Kidney (tissue), 14 donors: Measurements from ENCODE around the gene ERBB4. TPM values are rescaled to one million over a fixed set of nuclear protein-coding genes. Genes with fewer than 3 reads are reported as not detected.

Experiments used
- DNase-seq, 5 donors: peaks; one replicate each; pipeline ENCODE4 v3.0.0-alpha.2; 2013 to 2020
- FAIRE-seq: peaks from 2 replicates; lab custom pipeline; 2012; peaks lifted over from hg19 to GRCh38; lab: Jason Lieb, UNC
- H3K27ac ChIP-seq, 2 donors: one replicate each; pipeline ENCODE4 v1.7.0; 2013; ENCODE audit warnings: low read depth in 2 of 2, low read length in 2 of 2, inconsistent platforms in 1 of 2
- H3K27me3 ChIP-seq: one replicate; pipeline ENCODE4 v1.7.1; 2013; ENCODE audit warnings: low read length, inconsistent platforms; ENCODE audit not compliant: control insufficient read depth, insufficient read depth
- H3K36me3 ChIP-seq, 3 donors: one replicate each; pipeline versions ENCODE4 v1.7.0 to v1.7.1; 2013; ENCODE audit warnings: low read length in 3 of 3, control low read depth in 1 of 3, inconsistent platforms in 1 of 3; ENCODE audit not compliant: insufficient read depth in 3 of 3, control insufficient read depth in 2 of 3
- H3K4me1 ChIP-seq, 3 donors: one replicate each; pipeline versions ENCODE4 v1.7.0 to v1.7.1; 2013; ENCODE audit warnings: low read length in 3 of 3, inconsistent platforms in 1 of 3, low read depth in 1 of 3; ENCODE audit not compliant: control insufficient read depth in 2 of 3, insufficient read depth in 2 of 3
- H3K4me3 ChIP-seq, 3 donors: one replicate each; pipeline versions ENCODE4 v1.7.0 to v1.8.1; 2013; ENCODE audit warnings: low read length in 3 of 3, control low read depth in 1 of 3, inconsistent platforms in 1 of 3
- H3K9ac ChIP-seq, 3 donors: one replicate each; pipeline versions ENCODE4 v1.7.0 to v1.7.1; 2013; ENCODE audit warnings: low read length in 3 of 3, control low read depth in 1 of 3, inconsistent platforms in 1 of 3
- H3K9me3 ChIP-seq, 3 donors: one replicate each; pipeline versions ENCODE4 v1.7.0 to v1.7.1; 2013; ENCODE audit warnings: low read length in 3 of 3, control low read depth in 1 of 3, inconsistent platforms in 1 of 3; ENCODE audit not compliant: control insufficient read depth in 2 of 3, insufficient read depth in 1 of 3
- intact Hi-C: fragments of 100-400 bp; cut with DNase I; formaldehyde crosslinking; loops from one replicate; pipeline ENCODE4 v1.11.1; 2022
- polyA plus RNA-seq: library from polyadenylated mRNA; stranded (reverse); fragments of 350-450 nt; fragmentation: Illumina TruSeq; extraction: RNeasy Lipid Tissue Mini Kit (QIAGEN cat#74804); gene quantifications from one replicate; pipeline ENCODE4 v1.2.3, GENCODE V29; 2014; ENCODE audit warnings: low read depth, low replicate concordance; ENCODE audit not compliant: insufficient read depth
- total RNA-seq: library from RNA; stranded (reverse); fragmentation: NEBNext Ultra II Directional; extraction: Animal tissue kit (Norgen Biotek cat#: 25700); gene quantifications from one replicate; pipeline ENCODE4 v1.2.1, GENCODE V29; 2021
- TF ChIP-seq, protein P1 (sequence below): IDR thresholded peaks from 3 replicates; pipeline ENCODE4 v1.5.1; 2012; ENCODE audit warnings: mild to moderate bottlenecking, moderate library complexity, borderline replicate concordance; ENCODE audit not compliant: insufficient read depth; ENCODE audit errors: extremely low read depth
- donor health status: control.
- donor health status: control.
- donor health status: control.
- donor health status: control.
- donor health status: control.
- donor health status: DM: yes; HTN: yes; CAD: no.
- donor health status: Normal renal cell carcinoma (clear cell type).

The ERBB4 gene
- total and polyA plus RNA-seq, 2 donors from 2014 or later = 3.9 to 152 TPM

DNA sequence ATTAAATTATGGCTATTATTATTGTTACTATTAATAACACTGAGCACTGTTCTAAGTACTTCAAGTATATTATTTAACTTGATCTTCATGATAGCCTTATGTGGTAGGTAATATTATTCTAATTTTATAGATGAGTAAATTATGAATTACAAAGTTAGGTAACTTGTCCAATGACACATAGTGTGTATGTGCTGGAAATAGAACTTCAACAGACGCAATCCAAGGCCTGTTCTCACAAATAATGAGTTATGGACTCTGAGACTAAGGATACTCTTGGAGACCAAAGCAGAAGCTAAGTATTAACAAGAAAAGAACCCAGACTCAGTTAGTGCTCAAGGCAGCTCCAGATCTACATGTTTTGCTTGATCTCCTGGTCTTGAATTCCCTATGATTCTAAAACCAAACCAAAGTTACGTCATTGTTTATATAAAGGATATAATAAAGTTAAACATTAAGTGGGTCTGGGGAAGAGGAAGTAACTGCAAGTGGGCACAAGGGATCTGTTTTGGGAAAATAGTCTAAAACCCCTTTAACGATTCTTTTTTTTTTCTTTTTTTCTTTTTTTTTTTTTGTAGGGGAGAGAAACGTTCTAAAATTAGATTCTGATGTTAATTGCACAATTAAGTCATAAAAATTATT lies 211.3 kb downstream of the ERBB4 start:
- FAIRE-seq (no peak), DNase-seq (peak in 1 of 5 donors; percentile 38)
- Histone ChIP-seq H3K4me3 (no peak overlapping the region), H3K27ac (no peak overlapping the region), H3K27me3 (no peaks in the 10 kb centered on the region), H3K9me3 (no peaks in the 10 kb centered on the region), H3K9ac (no peak overlapping the region), H3K4me1 (peaks cover 0 to 6% (median 0%) of the 10 kb centered on the region in 3 donors), H3K36me3 (no peaks in the 10 kb centered on the region)
- TF ChIP-seq, protein P1, sequence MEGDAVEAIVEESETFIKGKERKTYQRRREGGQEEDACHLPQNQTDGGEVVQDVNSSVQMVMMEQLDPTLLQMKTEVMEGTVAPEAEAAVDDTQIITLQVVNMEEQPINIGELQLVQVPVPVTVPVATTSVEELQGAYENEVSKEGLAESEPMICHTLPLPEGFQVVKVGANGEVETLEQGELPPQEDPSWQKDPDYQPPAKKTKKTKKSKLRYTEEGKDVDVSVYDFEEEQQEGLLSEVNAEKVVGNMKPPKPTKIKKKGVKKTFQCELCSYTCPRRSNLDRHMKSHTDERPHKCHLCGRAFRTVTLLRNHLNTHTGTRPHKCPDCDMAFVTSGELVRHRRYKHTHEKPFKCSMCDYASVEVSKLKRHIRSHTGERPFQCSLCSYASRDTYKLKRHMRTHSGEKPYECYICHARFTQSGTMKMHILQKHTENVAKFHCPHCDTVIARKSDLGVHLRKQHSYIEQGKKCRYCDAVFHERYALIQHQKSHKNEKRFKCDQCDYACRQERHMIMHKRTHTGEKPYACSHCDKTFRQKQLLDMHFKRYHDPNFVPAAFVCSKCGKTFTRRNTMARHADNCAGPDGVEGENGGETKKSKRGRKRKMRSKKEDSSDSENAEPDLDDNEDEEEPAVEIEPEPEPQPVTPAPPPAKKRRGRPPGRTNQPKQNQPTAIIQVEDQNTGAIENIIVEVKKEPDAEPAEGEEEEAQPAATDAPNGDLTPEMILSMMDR = no peak
- intact Hi-C loops = no loop called here

DNA sequence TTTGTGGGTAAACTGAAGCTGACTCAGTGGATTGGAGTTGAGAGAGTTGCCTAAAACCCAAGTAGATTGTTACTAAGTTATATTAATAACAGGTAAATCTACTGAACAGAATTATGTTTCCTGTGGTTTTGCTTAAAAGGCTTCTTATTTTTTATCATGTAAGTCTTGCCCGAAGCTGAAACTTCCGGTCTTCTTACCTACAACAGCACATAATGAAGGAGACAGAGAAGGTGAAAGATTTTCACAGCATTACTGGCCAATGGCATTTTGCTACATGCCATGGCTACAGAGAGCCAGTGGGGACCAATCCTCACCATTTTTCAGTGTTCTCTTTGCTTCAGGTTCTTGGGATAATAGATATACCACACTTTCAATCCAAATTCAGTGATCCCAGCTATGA lies 220.0 kb downstream of the ERBB4 start:
- H3K4me3 ChIP-seq = no peak overlapping the region
- no peaks in the 10 kb centered on the region for H3K4me1 ChIP-seq
- no peaks in the 10 kb centered on the region for H3K27me3 ChIP-seq
- no peak for DNase-seq
- no peak overlapping the region for H3K9ac ChIP-seq
- TF ChIP-seq, protein P1 = no peak
- H3K27ac ChIP-seq = no peak overlapping the region
- FAIRE-seq = no peak
- no peaks in the 10 kb centered on the region for H3K9me3 ChIP-seq
- intact Hi-C loops = no loop called here
- no peaks in the 10 kb centered on the region for H3K36me3 ChIP-seq

DNA sequence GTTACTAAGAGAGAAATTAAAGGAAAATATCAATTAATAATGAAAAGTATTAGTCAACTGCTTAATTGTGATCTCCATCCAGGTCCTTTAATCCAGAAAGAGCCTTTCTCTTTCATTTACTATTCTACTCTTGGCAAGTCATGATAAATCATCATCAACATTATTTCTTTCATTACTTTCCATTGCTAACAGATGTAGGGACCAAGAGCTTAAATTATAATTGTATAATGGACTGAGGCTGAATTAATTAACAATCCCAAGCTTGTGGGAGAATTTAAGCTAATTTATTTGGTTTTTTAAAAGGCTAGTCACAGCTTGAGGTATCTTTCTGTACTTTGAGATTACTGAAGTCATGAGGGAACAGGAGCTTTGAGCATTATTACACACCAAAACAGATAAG lies 223.9 kb downstream of the ERBB4 start:
- H3K4me3 ChIP-seq = no peak overlapping the region

More for the DNA sequence above, 223.9 kb downstream of the ERBB4 start:
- DNase-seq (no peak), FAIRE-seq (no peak)
- H3K9me3 ChIP-seq = no peaks in the 10 kb centered on the region
- no peak overlapping the region for H3K9ac ChIP-seq
- TF ChIP-seq, protein P1 = no peak
- H3K27me3 ChIP-seq = no peaks in the 10 kb centered on the region
- no peaks in the 10 kb centered on the region for H3K4me1 ChIP-seq
- H3K27ac ChIP-seq = no peak overlapping the region
- H3K36me3 ChIP-seq = no peaks in the 10 kb centered on the region
- intact Hi-C loops = no loop called here
